ENCODE measurements around the gene SOX18. TPM values are rescaled to one million over a fixed set of nuclear protein-coding genes. Genes with fewer than 3 reads are reported as not detected.

The SOX18 gene
- total and polyA plus RNA-seq, 2 of the 4 experiments (the other 2 are of a cell fraction), result not detected

GRCh38 chr20:64000906-64001305 lies 48.5 kb downstream of the SOX18 start:
- H2AK5ac ChIP-seq (ENCODE audit: low read depth, low read length), result no peak overlapping the region
- H3K4me3 ChIP-seq (ENCODE audit: insufficient read depth, low read depth, low read length), result no peak overlapping the region
- DNase-seq (no peak), ATAC-seq (ENCODE audit: low read depth) (no peak)
- no peak overlapping the region for H3K18ac ChIP-seq (ENCODE audit: low read depth, low read length)
- H4K91ac ChIP-seq (ENCODE audit: insufficient read depth, low read depth, low read length), result no peak overlapping the region
- no peak overlapping the region for H3K14ac ChIP-seq (replicated peaks; ENCODE audit: low read depth, low read length)
- 98% methylated on average over 6 of the region's 12 CpGs; no CpG with 5 or more reads in 1 of the 2 experiments for WGBS, 2 experiments (ENCODE audit: extremely low coverage in 2 of 2, insufficient read length in 1 of 2)
- BruUV-seq (replicated peaks), result no TSS peak
- ChIA-PET POLR2A (ENCODE audit: unreplicated experiment) (no interaction called here), CTCF (no interaction called here)
- dilution Hi-C loops (cut with HindIII; ENCODE audit: low sequenced_read_pairs, unreplicated experiment) (no loop called here), in situ Hi-C loops (cut with MboI; ENCODE audit: low sequenced_read_pairs) (no loop called here), intact Hi-C loops (cut with micrococcal nuclease) (no loop called here)
- H3K23ac ChIP-seq (ENCODE audit: low read depth, low read length), result no peak overlapping the region
- H3K4me1 ChIP-seq (ENCODE audit: control insufficient read depth, insufficient read depth, low read length), result peaks cover 2% of the 10 kb centered on the region; the same call in 1 of the 2 replicates
- H4K5ac ChIP-seq (ENCODE audit: low read depth, low read length), result no peak overlapping the region
- H3K56ac ChIP-seq (ENCODE audit: extremely low read depth, insufficient read depth, low read length), result no peak overlapping the region
- 0 out of 2 replicates have a peak, but pooled peaks cover 8% of the 10 kb centered on the region for H3K9me1 ChIP-seq (ENCODE audit: insufficient read depth, low read length)
- no peak overlapping the region for H2BK5ac ChIP-seq (ENCODE audit: low read depth, low read length, poor library complexity, severe bottlenecking)
- H3K36me3 ChIP-seq (ENCODE audit: control insufficient read depth, insufficient read depth, low read length), result peaks cover 68% of the 10 kb centered on the region
- no peak overlapping the region for H2BK20ac ChIP-seq (ENCODE audit: low read depth, low read length)
- H4K8ac ChIP-seq (ENCODE audit: low read depth in 2 of 2, low read length in 2 of 2), result no peak overlapping the region
- H3K9me3 ChIP-seq (ENCODE audit: control insufficient read depth, insufficient read depth, low read length), result no peaks in the 10 kb centered on the region
- peaks cover 5 to 21% of the 10 kb centered on the region in 2 experiments for H3K79me1 ChIP-seq (ENCODE audit: low read depth in 1 of 2, low read length in 2 of 2)
- no peak overlapping the region for H2AFZ ChIP-seq (replicated peaks; ENCODE audit: low read length, poor library complexity)
- no peak overlapping the region for H3K27ac ChIP-seq (ENCODE audit: insufficient read depth, low read length)
- peaks cover 26% of the 10 kb centered on the region for H4K20me1 ChIP-seq (ENCODE audit: insufficient read depth, low read length)
- H2BK120ac ChIP-seq (ENCODE audit: low read depth, low read length), result no peak overlapping the region
- TF ChIP-seq MAFK (IDR thresholded peaks at IDR 0.05; ENCODE audit: low read depth, low read length) (no peak), NFE2L2 (IDR thresholded peaks at IDR 0.05; ENCODE audit: low read depth, low read length) (no peak), MXI1 (IDR thresholded peaks at IDR 0.05; ENCODE audit: borderline replicate concordance, low read depth, low read length) (no peak), BHLHE40 (IDR thresholded peaks at IDR 0.05; ENCODE audit: low read depth, low read length) (no peak), RCOR1 (IDR thresholded peaks at IDR 0.05; ENCODE audit: insufficient replicate concordance, low read length) (no peak), SMC3 (IDR thresholded peaks at IDR 0.05; ENCODE audit: low read depth, low read length) (no peak), RFX5 (IDR thresholded peaks at IDR 0.05; ENCODE audit: low read depth, low read length) (no peak), CEBPB (IDR thresholded peaks at IDR 0.05; ENCODE audit: low read depth, low read length) (no peak), FOS (IDR thresholded peaks at IDR 0.05; ENCODE audit: low read depth, low read length) (no peak), MAZ (IDR thresholded peaks at IDR 0.05; ENCODE audit: borderline replicate concordance, low read depth, low read length) (no peak), USF2 (IDR thresholded peaks at IDR 0.05; ENCODE audit: low read depth, low read length) (no peak)
- no peaks in the 10 kb centered on the region for H3K27me3 ChIP-seq (ENCODE audit: control insufficient read depth, insufficient read depth, low read length)
- H3K4me2 ChIP-seq (ENCODE audit: low read depth, low read length), result no peak overlapping the region
- no peak overlapping the region for H2AK9ac ChIP-seq (replicated peaks; ENCODE audit: low read depth, low read length, poor library complexity)
- no peak overlapping the region for H3K9ac ChIP-seq (ENCODE audit: low read depth, low read length)
- H2BK15ac ChIP-seq (ENCODE audit: low read depth, low read length), result no peak overlapping the region
- no peak overlapping the region for H3K4ac ChIP-seq (ENCODE audit: low read depth, low read length)
